ENCODE data around the gene SLC2A13.
"Not testable (repeated sequence)": the region's sequence is repeated elsewhere in the genome, so short reads cannot be mapped to it uniquely, and the experiment has no call there.

Gene SLC2A13

DNA sequence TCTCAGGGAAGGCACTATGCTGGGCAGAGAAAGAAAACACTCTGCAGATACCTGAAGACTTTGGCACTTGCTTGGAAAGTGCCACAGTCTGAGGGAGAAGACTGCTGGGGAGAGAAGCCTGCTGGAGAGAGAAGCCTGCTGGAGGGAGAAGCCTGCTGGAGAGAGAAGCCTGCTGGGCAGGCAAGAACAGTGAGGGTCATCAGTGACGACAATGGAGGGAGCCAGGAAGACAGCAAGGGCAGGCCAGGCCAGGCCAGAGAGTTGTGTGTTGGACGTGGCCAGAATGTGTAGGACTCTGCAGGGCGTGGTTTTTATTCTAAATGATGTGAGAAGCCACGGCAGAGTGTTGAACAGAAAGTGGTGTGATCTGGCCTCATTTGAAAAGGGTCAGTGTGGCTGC lies 301.0 kb downstream of the SLC2A13 start:
- DNase-seq (ENCODE audit: low spot score), result no peak

DNA sequence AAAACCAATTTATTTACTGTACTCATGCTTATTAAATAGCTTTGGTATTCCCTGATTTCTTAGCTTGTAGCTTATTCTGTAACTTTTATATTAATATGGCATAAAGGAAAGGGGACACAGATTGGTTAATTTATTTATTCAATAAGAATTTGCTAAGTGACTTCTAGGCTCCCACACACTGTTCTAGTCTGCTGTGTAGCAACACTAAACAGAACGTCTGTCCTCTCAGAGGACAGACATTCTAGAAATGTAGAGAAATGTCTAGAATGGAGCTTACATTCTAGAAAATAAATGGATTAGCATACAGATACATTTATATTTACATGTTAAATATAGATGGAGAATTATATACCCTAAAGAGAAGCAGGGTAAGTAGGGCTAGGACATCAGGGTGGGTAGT lies 301.4 kb downstream of the SLC2A13 start:
- DNase-seq (ENCODE audit: low spot score), result no peak

DNA sequence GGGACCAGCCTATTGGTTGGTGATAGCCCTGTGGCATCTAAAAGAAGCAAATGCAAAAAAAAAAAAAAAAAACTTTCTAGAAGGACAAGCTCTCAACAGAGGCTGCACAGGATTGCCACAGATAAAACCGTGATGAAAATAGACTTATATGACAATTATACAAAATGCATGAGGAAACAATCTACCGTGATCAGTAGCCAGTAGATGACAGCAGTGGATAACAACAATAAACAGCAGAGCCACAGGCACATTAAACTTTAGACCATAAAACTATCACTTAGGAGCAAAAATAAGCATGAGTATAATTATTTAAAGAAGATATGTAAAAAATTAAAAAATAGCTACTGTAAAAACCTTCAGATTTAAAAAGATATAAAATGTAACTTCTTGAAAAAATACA lies 302.7 kb downstream of the SLC2A13 start:
- DNase-seq (ENCODE audit: low spot score), result no peak

DNA sequence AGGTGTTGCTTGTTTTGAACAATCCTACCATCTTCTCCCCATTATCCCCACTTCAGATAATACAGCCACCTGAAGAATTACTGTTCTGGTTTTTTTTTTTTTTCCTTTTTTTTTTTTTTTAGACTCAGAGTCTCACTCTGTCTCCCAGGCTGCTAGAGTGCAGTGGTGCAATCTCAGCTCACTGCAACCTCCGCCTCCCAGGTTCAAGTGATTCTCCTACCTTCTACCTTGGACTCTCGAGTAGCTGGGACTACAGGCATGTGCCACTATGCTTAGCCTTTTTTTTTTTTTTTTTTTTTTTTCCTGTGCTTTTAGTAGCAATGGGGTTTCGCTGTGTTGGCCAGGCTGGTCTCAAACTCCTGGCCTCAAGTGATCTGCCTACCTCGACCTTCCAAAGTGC lies 306.9 kb downstream of the SLC2A13 start:
- no peak for DNase-seq (ENCODE audit: low spot score)

DNA sequence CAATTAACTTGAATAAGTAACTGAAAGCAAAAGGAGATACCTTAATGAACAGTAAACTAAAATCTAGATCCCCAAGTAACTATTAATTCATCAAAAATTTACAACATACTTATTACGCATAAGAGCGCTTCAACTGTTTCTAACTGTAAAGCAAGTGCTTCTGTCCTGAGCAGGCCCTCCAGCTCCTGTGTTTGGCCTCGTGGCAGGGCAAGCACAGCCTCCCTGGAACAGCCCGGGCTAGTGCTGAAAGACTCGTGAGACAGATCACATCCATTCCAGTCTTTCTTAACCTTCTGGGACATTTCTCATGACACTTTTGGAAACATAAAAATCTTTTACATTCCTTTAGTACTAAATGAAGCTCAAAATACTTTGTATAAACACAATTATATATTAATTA lies 307.5 kb downstream of the SLC2A13 start:
- no peak for DNase-seq (ENCODE audit: low spot score)

DNA sequence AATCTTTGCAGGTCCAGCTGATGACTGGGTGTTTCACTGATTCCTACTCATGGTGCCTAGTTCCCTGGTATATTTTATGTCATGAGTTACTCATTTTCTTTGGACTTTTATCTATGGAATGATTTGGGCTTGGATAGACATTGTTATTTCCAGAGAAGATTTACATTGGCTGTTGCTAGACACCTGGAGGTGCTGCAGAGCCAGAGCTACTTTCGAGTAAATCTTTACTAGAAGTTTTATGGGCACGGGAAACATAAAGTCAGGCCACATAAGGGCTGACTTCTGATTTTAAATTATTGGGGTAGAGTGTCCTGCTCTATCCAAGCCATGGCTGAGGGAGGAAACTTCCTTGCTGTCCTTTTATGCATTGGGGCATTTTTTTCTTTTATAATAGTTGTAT lies 310.4 kb downstream of the SLC2A13 start:
- DNase-seq (ENCODE audit: low spot score), result no peak

DNA sequence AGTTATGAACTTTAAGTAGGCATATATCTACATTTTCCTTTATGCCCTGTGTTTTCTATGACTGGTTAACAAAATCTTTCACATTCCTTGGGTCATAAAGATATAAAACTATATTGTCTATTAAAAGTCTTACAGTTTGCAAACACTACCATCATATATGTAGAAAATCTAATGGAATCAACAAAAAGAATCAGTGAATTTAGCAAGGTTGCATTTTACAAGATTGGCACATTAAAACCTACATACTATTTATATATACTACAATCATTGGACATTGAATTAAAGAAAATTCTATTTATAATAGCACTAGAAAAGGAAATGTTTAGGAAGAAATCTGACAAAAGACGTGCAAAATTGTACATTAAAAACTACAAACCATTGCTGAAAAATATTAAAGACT lies 312.9 kb downstream of the SLC2A13 start:
- no peak for DNase-seq (ENCODE audit: low spot score)

DNA sequence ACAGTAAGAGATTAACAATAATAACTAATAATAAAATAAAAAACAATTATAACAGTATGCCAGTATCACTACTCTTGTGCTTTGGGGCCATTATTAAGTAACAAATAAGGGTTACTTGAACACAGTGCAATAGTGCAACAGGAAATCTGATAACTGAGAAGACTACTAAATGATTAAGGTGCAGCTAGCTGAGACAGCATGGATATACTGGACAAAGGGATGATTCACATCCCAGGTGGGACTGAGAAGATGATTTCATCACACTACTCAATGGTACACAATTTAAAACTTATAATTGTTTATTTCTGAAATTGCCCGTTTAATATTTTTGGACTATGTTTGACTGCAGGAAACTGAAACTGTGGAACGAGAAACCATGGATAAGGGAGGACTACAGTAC lies 317.6 kb downstream of the SLC2A13 start:
- DNase-seq (ENCODE audit: low spot score), result no peak

DNA sequence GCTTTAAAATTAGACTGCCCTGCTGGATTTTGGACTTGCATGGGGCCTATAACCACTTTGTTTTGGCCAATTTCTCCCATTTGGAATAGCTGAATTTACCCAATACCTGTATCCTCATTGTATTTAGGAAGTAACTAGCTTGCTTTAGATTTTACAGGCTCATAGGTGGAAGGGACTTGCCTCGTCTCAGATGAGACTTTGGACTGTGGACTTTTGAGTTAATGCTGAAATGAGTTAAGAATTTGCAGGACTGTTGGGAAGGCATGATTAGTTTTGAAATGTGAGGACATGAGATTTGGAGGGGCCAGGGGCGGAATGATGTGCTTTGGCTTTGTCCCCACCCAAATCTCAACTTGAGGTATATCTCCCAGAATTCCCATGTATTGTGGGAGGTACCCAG lies 320.1 kb downstream of the SLC2A13 start:
- DNase-seq (ENCODE audit: low spot score), result not testable (repeated sequence)

DNA sequence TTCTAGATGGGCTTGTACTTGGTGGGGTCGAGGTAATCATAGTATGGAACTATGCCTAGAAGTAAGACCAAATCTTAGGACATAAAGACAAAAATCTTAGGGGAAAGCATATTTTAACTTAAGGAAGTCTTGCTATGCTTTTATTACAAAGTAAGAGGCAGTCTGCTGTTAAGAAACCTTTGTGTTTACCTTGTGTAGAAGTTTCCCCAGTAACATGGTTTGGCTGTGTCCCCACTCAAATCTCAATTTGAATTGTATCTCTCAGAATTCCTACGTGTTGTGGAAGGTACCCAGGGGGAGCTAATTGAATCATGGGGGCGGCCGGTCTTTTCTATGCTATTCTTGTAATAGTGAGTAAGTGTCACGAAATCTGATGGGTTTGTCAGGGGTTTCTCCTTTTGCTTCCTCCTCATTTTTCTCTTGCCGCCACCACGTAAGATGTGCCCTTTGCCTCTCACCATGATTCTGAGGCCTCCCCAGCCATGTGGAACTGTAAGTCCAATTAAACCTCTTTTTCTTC lies 323.8 kb downstream of the SLC2A13 start:
- peak; percentile 7 for DNase-seq (ENCODE audit: low spot score)

DNA sequence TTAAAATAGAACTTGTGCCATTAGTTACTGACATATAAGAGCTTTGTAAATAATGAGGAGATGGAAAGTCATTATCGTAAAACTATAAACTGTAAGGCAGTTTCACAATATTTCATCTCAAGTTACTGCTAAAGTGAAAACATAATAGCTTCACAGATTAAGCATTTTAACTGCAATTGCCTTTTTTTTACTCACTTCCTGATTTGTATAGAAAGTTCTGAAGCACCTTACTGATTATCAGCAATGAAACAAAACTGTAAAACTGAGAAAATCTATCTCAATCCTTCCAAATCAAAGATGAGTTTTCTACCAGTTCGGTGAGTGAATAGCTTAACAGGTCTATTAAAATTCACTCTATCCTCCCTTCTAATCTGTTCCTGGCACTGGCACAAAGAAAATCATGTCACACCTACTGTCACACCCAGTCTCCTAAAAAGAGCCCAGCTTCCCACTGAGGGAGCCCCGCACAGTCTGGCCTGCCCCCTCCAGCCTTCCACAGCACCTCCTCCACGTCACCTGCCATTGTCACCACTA lies 324.9 kb downstream of the SLC2A13 start:
- peak; percentile 21 for DNase-seq (ENCODE audit: low spot score)

DNA sequence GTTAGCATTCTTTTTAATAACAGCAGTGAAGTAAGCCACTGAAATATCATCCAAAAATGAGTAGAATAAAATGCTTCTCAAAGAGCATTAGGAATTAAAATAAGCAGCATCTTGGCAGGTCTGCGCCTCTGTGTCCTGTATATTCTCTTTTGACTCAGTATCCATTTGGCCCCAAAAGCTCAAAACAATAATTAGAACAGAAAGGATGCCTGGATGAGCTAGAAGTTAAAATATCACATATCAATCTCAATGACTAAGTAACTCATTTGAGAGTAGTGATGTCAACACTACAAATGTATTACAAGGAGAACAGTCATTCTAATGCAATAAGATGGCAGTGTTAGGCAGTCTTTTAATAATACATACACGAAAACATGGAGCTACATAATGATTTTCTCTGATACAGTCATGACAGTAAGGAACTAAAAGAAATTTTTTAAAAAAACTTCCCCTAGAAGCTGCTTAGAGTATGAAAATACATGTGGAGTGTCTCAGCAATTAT lies 325.4 kb downstream of the SLC2A13 start:
- DNase-seq (ENCODE audit: low spot score), result no peak

DNA sequence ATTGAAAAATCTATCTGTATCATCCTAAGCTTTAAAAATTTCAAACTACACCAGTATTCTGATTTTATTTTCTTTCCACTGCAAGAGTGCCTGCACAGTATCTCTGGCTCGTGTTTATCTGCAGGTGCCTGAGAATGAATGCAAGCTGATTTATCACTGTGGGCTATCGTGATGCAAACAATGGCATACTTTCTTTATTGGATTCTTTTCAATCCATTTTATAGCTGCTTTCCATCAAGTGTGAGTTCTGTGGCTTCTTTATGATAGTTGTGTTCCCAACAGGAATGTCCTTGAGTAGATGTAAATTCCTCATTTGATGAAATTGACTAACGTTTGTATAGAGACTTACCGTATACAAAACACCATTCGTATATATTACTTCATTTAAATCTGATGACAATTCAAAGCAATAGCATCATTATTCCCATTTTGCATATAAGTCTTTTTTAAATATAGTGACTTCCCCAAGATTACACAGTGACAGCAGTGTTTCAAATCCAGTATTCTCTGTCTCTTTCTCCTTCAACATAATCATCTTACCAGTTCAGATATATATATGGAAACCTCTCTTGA lies 326.0 kb downstream of the SLC2A13 start:
- DNase-seq (ENCODE audit: low spot score), result no peak

DNA sequence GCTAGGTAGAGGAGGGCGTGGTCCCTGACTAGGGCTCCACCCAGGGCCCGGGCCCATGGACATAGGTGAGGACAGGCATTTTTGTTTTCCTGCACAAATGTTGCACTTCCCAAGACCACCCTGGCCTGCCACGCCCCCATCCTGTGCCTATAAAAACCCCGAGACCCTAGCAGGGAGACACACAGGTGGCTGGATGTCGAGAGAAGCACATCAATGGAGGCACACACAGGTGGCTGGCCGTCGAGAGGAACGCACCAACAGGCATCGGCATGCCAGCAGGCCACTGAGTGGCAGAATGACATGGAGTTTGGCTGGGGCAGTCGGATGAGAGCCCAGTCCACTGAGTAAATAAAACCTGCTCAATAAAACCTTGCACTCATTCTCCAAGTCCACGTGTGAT lies 328.4 kb downstream of the SLC2A13 start:
- no peak for DNase-seq (ENCODE audit: low spot score)

DNA sequence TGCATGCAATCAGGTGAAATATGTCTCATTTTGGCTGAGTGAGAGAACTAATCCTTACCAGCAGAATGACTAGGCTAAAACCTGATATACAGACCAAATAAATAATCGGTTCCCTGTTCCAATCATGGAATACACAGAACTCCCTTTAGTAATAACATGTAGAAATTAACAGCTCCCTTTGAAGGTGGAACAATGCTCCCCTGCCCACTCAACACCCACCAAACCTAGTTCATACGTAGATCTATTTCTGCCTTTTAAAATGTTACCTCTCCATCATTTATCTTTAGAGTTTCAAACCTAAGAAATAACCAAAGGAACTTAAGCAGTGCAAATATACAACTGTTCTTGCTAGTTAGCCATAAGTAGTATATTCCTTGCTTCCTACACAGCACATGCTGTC lies 332.6 kb downstream of the SLC2A13 start:
- peak; percentile 40 for DNase-seq (ENCODE audit: low spot score)

DNA sequence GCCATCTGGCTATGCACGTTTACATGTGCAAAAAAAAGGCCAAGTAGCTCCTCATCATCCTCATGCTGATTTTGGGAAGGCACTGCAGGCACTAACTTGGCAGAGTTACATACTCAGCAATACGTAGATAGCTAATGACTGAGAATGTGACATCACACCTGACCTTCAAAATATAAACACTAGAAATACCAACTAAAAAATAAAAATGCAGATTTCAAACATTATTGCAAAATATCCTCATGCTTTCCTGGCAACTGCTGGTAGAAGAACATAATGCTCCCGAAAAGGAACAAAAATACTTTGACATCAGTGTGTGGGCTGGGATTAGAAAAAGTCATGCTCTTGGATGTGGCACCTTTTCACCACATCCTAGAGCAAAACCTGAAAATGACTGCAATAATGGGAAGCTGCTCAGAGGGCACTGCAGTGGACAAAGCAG lies 333.0 kb downstream of the SLC2A13 start:
- DNase-seq (ENCODE audit: low spot score), result peak; percentile 62

DNA sequence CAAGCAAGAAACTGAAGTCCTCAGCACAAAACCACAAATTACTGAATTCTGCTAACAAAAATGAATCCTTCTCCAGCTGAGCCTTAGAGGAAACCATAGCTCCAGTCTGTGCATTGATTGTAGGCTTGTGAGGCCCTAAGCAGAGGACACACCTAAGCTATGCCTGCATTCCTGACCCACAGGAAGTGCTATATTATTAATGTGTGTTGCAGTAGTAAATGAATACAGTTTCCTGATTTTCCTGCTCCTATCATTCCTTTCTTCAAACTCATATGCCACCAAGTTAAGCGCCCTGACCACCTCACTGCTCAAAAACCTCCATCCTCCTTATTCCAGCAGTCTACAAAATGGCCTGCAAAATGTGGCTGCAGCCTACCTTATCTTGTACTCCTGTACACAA lies 334.4 kb downstream of the SLC2A13 start:
- no peak for DNase-seq (ENCODE audit: low spot score)

DNA sequence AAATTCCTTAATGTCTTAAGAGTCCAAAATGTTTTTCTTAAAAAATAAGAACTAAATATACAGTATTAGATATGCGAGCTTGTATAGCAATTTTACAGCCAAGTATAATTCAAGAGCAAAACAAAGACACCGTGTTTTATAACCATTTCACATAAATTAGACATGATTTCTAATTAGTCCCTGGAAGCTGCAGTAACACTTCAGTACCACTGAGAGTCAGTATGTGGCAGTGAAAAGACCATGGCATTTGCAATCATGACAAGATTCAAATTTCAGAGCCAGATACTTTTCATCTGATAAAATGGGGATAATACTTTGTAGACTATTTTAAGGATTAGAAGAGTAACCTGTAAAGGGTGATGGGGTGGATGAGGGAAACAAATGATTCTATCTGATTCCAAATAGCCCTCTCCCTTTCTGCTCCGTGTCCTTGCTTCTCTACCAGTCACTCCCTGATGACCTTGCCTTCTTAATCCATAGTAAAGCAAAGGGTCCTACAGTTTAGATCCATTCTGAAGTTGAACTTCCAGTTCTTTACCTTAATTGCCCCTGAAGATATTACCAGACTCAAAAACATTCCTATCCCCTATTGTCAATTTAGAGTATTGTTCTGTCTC lies 340.8 kb downstream of the SLC2A13 start:
- peak; percentile 25 for DNase-seq (ENCODE audit: low spot score)

DNA sequence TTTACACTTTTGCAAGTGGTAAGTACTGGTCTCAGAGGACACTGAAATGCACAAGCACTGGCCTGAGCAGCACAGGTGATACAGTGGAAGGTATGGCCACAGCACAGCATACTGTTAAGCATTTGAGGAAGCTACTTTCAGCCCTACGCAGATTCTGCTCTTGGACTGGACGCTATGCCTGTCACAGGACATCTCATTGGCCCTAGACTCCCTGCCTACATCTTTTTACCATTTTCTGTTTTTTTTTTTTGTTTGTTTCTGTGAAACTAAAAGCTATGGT lies 342.1 kb downstream of the SLC2A13 start:
- DNase-seq (ENCODE audit: low spot score), result no peak

DNA sequence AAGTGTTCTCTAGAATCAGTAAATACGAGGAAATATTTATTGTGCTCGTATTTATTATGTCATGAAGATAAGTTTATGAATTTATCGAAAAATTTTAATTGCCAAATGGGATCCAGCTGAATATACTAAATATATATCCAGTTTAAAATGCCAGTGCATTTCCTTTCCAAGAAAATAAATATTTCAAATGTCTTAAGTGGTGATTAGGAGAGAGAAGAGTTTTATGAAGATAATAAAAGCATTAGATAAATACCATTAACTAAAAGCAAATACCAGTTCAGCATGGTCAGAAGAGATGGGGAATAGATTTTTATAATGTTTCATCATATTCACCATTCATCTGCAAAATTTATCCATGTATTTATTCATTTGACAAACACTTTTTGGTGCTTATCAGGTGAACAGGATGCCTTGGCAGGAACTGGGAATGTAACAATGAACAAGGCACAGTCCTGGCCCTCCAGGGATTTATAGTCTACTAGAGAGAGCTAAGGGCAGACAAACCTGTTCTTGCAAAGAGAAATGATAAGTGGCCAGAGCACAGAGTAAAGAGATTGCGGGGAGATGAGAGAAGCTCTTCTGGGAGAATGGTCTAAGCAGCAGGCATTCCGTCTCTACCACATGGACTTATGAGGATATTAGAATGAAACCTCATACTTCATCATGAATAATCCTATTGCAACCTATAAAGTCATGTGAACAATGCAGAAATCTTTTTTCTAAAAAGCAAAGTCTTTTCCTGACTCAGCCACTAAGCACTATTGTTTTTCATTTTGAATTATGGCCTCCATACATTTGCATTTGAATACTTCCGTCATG lies 342.6 kb downstream of the SLC2A13 start:
- no peak for DNase-seq (ENCODE audit: low spot score)

DNA sequence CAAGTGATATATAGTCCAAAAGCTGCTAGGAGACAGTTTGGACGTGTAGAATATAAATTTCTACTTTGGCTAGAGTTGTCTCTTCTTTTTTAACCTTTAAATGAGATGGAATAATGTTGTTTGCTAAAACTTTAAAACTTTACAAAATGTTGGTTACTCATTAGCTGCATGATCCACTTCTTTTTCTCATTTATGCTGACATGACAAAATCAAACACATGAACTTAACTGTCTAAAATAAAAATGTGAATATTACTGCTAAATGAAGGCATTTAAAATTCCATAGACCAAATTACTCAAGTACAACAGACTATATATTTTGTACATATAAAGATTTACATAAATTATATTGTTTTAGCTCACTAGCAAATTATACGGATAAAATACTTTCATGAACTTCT lies 350.4 kb downstream of the SLC2A13 start:
- no peak for DNase-seq (ENCODE audit: low spot score)

DNA sequence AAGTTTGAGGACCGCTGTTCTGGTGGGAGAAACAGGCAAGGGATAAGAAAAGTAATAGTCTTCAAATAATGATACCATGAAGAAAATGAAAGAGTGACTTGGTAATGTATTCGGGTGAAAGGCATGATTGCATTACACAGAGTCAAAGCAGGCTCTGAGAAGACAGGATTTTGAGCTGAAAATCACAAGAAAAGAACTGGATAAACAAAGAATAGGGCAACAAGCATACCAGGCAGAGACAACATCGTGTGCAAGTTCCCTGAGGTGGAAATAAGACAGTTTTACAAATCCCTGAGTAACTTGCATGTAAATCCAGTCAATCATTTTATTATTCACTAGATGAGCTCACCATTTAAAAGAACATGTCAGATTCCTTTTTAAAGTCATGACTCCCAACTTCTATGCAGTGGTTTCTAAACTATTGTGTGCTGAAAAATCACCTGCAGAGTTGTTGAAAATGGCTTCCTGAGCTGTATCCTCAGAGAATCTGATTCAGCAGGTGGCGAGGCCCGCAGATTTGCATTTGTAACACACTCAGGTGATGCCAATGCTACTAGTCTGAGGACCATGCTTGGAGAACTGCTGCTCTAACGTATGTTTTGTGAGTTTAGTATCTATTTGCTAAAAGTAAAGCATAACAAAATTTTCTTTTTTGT lies 353.3 kb downstream of the SLC2A13 start:
- no peak for DNase-seq (ENCODE audit: low spot score)

Data from putamen (tissue), 1 donor.